IMR-90 (cell line): ENCODE results near the gene TAT. TPM values are rescaled to one million over a fixed set of nuclear protein-coding genes. Genes with fewer than 3 reads are reported as not detected.

Source experiments
- ATAC-seq: fragments of 200-7000 bp; cut with Tn5 transposase; 2 replicates; pipeline ENCODE4 v1.9.1; 2020; ENCODE audit warnings: low read depth, mild to moderate bottlenecking, moderate library complexity
- BruUV-seq: library from RNA; stranded (reverse); fragments of 400-500 nt; replicated peaks from 2 replicates; lab custom pipeline; 2021; lab: Mats Ljungman, UMichigan
- CTCF ChIA-PET: fragments of 300-600 bp; formaldehyde crosslinking; extraction: SDS; loops from one replicate; lab custom pipeline; 2021; ENCODE audit warnings: antibody characterized with exemption; lab: Yijun Ruan, JAX
- POLR2A ChIA-PET: fragments of 300-600 bp; sonication (Branson Sonifier 250); formaldehyde crosslinking; loops from one replicate; lab custom pipeline; 2022; ENCODE audit warnings: antibody characterized with exemption; ENCODE audit not compliant: unreplicated experiment; lab: Charles Lee
- DNase-seq: peaks from one replicate; pipeline ENCODE4 v3.0.0; 2013
- H2AFZ ChIP-seq: replicated peaks from 2 replicates; pipeline ENCODE3; 2013; ENCODE audit warnings: low read length, mild to moderate bottlenecking; ENCODE audit not compliant: poor library complexity
- H2AK5ac ChIP-seq: 2 replicates; pipeline ENCODE4 v1.6.1; 2013; ENCODE audit warnings: low read depth, low read length, inconsistent platforms
- H2AK9ac ChIP-seq: replicated peaks from 2 replicates; pipeline ENCODE3; 2013; ENCODE audit warnings: mild to moderate bottlenecking, low read depth, low read length, moderate library complexity; ENCODE audit not compliant: poor library complexity
- H2BK120ac ChIP-seq: 2 replicates; pipeline ENCODE4 v1.6.1; 2013; ENCODE audit warnings: low read depth, low read length, inconsistent platforms
- H2BK15ac ChIP-seq: 3 replicates; pipeline ENCODE4 v1.6.1; 2013; ENCODE audit warnings: low read depth, low read length, inconsistent platforms
- H2BK20ac ChIP-seq: 2 replicates; pipeline ENCODE4 v1.6.1; 2013; ENCODE audit warnings: low read depth, mild to moderate bottlenecking, inconsistent platforms, low read length, moderate library complexity
- H2BK5ac ChIP-seq: 2 replicates; pipeline ENCODE4 v1.6.1; 2013; ENCODE audit warnings: mild to moderate bottlenecking, low read depth, low read length, inconsistent platforms; ENCODE audit not compliant: poor library complexity, severe bottlenecking
- H3K14ac ChIP-seq: replicated peaks from 2 replicates; pipeline ENCODE4 v1.6.1; 2013; ENCODE audit warnings: low read depth, low read length, inconsistent platforms
- H3K18ac ChIP-seq: 2 replicates; pipeline ENCODE4 v1.6.1; 2013; ENCODE audit warnings: low read depth, low read length, control low read depth
- H3K23ac ChIP-seq: 2 replicates; pipeline ENCODE4 v1.6.1; 2013; ENCODE audit warnings: low read depth, low read length, inconsistent platforms
- H3K27ac ChIP-seq: 2 replicates; pipeline ENCODE4 v1.5.1; 2013; ENCODE audit warnings: mild to moderate bottlenecking, control low read depth, low read length; ENCODE audit not compliant: insufficient read depth
- H3K27me3 ChIP-seq: 2 replicates; pipeline ENCODE4 v1.6.1; 2013; ENCODE audit warnings: low read length; ENCODE audit not compliant: control insufficient read depth, insufficient read depth
- H3K36me3 ChIP-seq: 2 replicates; pipeline ENCODE4 v1.6.1; 2013; ENCODE audit warnings: low read length, mixed read lengths; ENCODE audit not compliant: control insufficient read depth, insufficient read depth
- H3K4ac ChIP-seq: 2 replicates; pipeline ENCODE4 v1.6.1; 2013; ENCODE audit warnings: low read depth, low read length, inconsistent platforms
- H3K4me1 ChIP-seq: 2 replicates; pipeline ENCODE4 v1.6.1; 2013; ENCODE audit warnings: low read length, mixed read lengths; ENCODE audit not compliant: control insufficient read depth, insufficient read depth
- H3K4me2 ChIP-seq: 2 replicates; pipeline ENCODE4 v1.6.1; 2013; ENCODE audit warnings: low read depth, mild to moderate bottlenecking, control low read depth, low read length, moderate library complexity
- H3K4me3 ChIP-seq: 2 replicates; pipeline ENCODE4 v1.5.1; 2013; ENCODE audit warnings: low read depth, mild to moderate bottlenecking, control low read depth, low read length, moderate library complexity; ENCODE audit not compliant: insufficient read depth
- H3K56ac ChIP-seq: 2 replicates; pipeline ENCODE4 v1.6.1; 2013; ENCODE audit warnings: low read length, inconsistent platforms; ENCODE audit not compliant: insufficient read depth; ENCODE audit errors: extremely low read depth
- H3K79me1 ChIP-seq, 2 experiments: 2 replicates each; pipeline ENCODE4 v1.6.1; 2013; ENCODE audit warnings: low read length in 2 of 2, inconsistent platforms in 1 of 2, low read depth in 1 of 2
- H3K9ac ChIP-seq: 2 replicates; pipeline ENCODE4 v1.6.1; 2013; ENCODE audit warnings: low read depth, low read length, control low read depth
- H3K9me1 ChIP-seq: 2 replicates; pipeline ENCODE4 v1.6.1; 2013; ENCODE audit warnings: low read length, inconsistent platforms; ENCODE audit not compliant: insufficient read depth
- H3K9me3 ChIP-seq: 2 replicates; pipeline ENCODE4 v1.6.1; 2013; ENCODE audit warnings: low read length; ENCODE audit not compliant: control insufficient read depth, insufficient read depth
- H4K20me1 ChIP-seq: 2 replicates; pipeline ENCODE4 v1.6.1; 2013; ENCODE audit warnings: low read length, inconsistent platforms; ENCODE audit not compliant: insufficient read depth
- H4K5ac ChIP-seq: 2 replicates; pipeline ENCODE4 v1.6.1; 2013; ENCODE audit warnings: mild to moderate bottlenecking, low read depth, low read length, control low read depth
- H4K8ac ChIP-seq, 2 experiments: 2 replicates each; pipeline ENCODE4 v1.6.1; 2013; ENCODE audit warnings: low read depth in 2 of 2, low read length in 2 of 2, control low read depth in 1 of 2, inconsistent platforms in 1 of 2
- H4K91ac ChIP-seq: 2 replicates; pipeline ENCODE4 v1.6.1; 2013; ENCODE audit warnings: low read depth, low read length, inconsistent platforms; ENCODE audit not compliant: insufficient read depth
- BHLHE40 ChIP-seq: fragments of 150-350 bp; IDR thresholded peaks from 2 replicates; pipeline ENCODE4 v1.6.1; 2016; ENCODE audit warnings: mild to moderate bottlenecking, low read depth, low read length
- CEBPB ChIP-seq: IDR thresholded peaks from 2 replicates; pipeline ENCODE4 v1.6.1; 2012; ENCODE audit warnings: low read depth, low read length, improper control_type of control experiment
- CHD1 ChIP-seq: IDR thresholded peaks from 2 replicates; pipeline ENCODE4 v1.6.1; 2012; ENCODE audit warnings: low read depth, low read length, improper control_type of control experiment
- CTCF ChIP-seq: conservative IDR thresholded peaks from 2 replicates; pipeline ENCODE4 v1.5.1; 2012; ENCODE audit warnings: mild to moderate bottlenecking, low read depth, low read length, improper control_type of control experiment
- ELK1 ChIP-seq: fragments of 150-350 bp; IDR thresholded peaks from 2 replicates; pipeline ENCODE4 v1.6.1; 2016; ENCODE audit warnings: low read depth, mild to moderate bottlenecking, low read length, moderate library complexity, borderline replicate concordance
- FOS ChIP-seq: fragments of 150-350 bp; IDR thresholded peaks from 2 replicates; pipeline ENCODE4 v1.6.1; 2016; ENCODE audit warnings: low read depth, low read length
- MAFK ChIP-seq: IDR thresholded peaks from 2 replicates; pipeline ENCODE4 v1.6.1; 2012; ENCODE audit warnings: low read depth, low read length, improper control_type of control experiment
- MAZ ChIP-seq: IDR thresholded peaks from 2 replicates; pipeline ENCODE4 v1.6.1; 2012; ENCODE audit warnings: low read depth, mild to moderate bottlenecking, low read length, improper control_type of control experiment, moderate library complexity, borderline replicate concordance
- MXI1 ChIP-seq: IDR thresholded peaks from 2 replicates; pipeline ENCODE4 v1.6.1; 2012; ENCODE audit warnings: low read depth, mild to moderate bottlenecking, low read length, moderate library complexity, borderline replicate concordance
- NFE2L2 ChIP-seq: fragments of 150-350 bp; IDR thresholded peaks from 2 replicates; pipeline ENCODE4 v1.6.1; 2016; ENCODE audit warnings: low read depth, mild to moderate bottlenecking, low read length
- POLR2A ChIP-seq: IDR thresholded peaks from 2 replicates; pipeline ENCODE4 v1.6.1; 2012; ENCODE audit warnings: mild to moderate bottlenecking, low read depth, low read length
- RAD21 ChIP-seq: IDR thresholded peaks from 2 replicates; pipeline ENCODE4 v1.6.1; 2012; ENCODE audit warnings: low read length, improper control_type of control experiment
- RCOR1 ChIP-seq: IDR thresholded peaks from 2 replicates; pipeline ENCODE4 v1.6.1; 2012; ENCODE audit warnings: mild to moderate bottlenecking, low read length, improper control_type of control experiment; ENCODE audit not compliant: insufficient replicate concordance
- RFX5 ChIP-seq: IDR thresholded peaks from 2 replicates; pipeline ENCODE4 v1.8.0; 2012; ENCODE audit warnings: low read depth, mild to moderate bottlenecking, low read length, moderate library complexity
- SMC3 ChIP-seq: fragments of 150-350 bp; IDR thresholded peaks from 2 replicates; pipeline ENCODE4 v1.6.1; 2016; ENCODE audit warnings: low read depth, mild to moderate bottlenecking, antibody characterized with exemption, low read length, moderate library complexity
- WGBS, 2 experiments: methylation state at CpG; one replicate each; pipeline versions ENCODE4 v1.1.5 to v1.1.7; 2013; ENCODE audit warnings: missing lambda C conversion rate in 2 of 2; ENCODE audit not compliant: insufficient read length in 1 of 2; ENCODE audit errors: extremely low coverage in 2 of 2; 5-methylcytosine and 5-hydroxymethylcytosine counted together
- dilution Hi-C: fragments of 300-500 bp; cut with HindIII; formaldehyde crosslinking; loops from one replicate; pipeline ENCODE4 v1.14.3; 2018; ENCODE audit warnings: low sequenced_read_pairs; ENCODE audit not compliant: unreplicated experiment
- in situ Hi-C: fragments of 300-500 bp; cut with MboI; formaldehyde crosslinking; loops from 3 replicates; pipeline ENCODE4 v1.14.3; 2019; ENCODE audit warnings: low sequenced_read_pairs, inconsistent platforms, mixed read lengths
- intact Hi-C: fragments of 100-400 bp; cut with micrococcal nuclease; formaldehyde crosslinking; loops from 2 replicates; pipeline ENCODE4 v1.10.0; 2022
- polyA plus RNA-seq, 3 experiments: library from polyadenylated mRNA; depleted of rRNA; stranded (reverse); fragments of >200 nt; gene quantifications; 2 replicates each; pipeline ENCODE4 v1.2.3, GENCODE V29; 2012; ENCODE audit warnings: low replicate concordance in 1 of 3
- total RNA-seq: library from RNA; depleted of rRNA; stranded (reverse); fragments of >200 nt; gene quantifications from 2 replicates; pipeline ENCODE4 v1.2.3, GENCODE V29; 2012
- TF ChIP-seq, protein P1 (sequence below): fragments of 150-350 bp; IDR thresholded peaks from 2 replicates; pipeline ENCODE4 v1.6.1; 2017; ENCODE audit warnings: mild to moderate bottlenecking, antibody characterized with exemption, low read length, low read depth

The TAT gene
- total and polyA plus RNA-seq, 2 of the 4 experiments (the other 2 are of a cell fraction): not detected

- POLR2A ChIA-PET: no interaction called here
These were observed 8.4 kb upstream of the TAT start for GRCh38 chr16:71585318-71585703.

More at GRCh38 chr16:71585318-71585703, 8.4 kb upstream of the TAT start:
- no peaks in the 10 kb centered on the region for H3K9me1 ChIP-seq
- H3K23ac ChIP-seq: no peak overlapping the region
- H2AK5ac ChIP-seq: no peak overlapping the region
- no peak overlapping the region for H3K4me2 ChIP-seq
- peaks cover 3% of the 10 kb centered on the region for H3K27me3 ChIP-seq
- DNase-seq (no peak), ATAC-seq (no peak)
- H3K18ac ChIP-seq: no peak overlapping the region
- in situ Hi-C loops (no loop called here), intact Hi-C loops (no loop called here), dilution Hi-C loops (no loop called here)
- H3K27ac ChIP-seq: no peak overlapping the region
- H2BK15ac ChIP-seq: no peak overlapping the region
- no peak overlapping the region for H3K56ac ChIP-seq
- H3K4me3 ChIP-seq: no peak overlapping the region
- H2BK120ac ChIP-seq: no peak overlapping the region
- H3K4ac ChIP-seq: no peak overlapping the region
- H3K79me1 ChIP-seq: no peaks in the 10 kb centered on the region
- TF ChIP-seq ELK1: no peak
- no peak for TF ChIP-seq MXI1
- no peak for TF ChIP-seq SMC3
- TF ChIP-seq MAFK: no peak
- TF ChIP-seq RFX5: no peak
- TF ChIP-seq NFE2L2: no peak
- TF ChIP-seq FOS: no peak
- TF ChIP-seq BHLHE40: no peak
- TF ChIP-seq RAD21: no peak
- TF ChIP-seq, protein P1, sequence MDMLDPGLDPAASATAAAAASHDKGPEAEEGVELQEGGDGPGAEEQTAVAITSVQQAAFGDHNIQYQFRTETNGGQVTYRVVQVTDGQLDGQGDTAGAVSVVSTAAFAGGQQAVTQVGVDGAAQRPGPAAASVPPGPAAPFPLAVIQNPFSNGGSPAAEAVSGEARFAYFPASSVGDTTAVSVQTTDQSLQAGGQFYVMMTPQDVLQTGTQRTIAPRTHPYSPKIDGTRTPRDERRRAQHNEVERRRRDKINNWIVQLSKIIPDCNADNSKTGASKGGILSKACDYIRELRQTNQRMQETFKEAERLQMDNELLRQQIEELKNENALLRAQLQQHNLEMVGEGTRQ: no peak
- TF ChIP-seq RCOR1: no peak
- TF ChIP-seq POLR2A: no peak
- TF ChIP-seq CTCF: no peak
- TF ChIP-seq CEBPB: no peak
- no peak for TF ChIP-seq MAZ
- TF ChIP-seq CHD1: no peak
- BruUV-seq: no TSS peak
- no peaks in the 10 kb centered on the region for H4K20me1 ChIP-seq
- H2BK5ac ChIP-seq: no peak overlapping the region
- H3K9me3 ChIP-seq: no peaks in the 10 kb centered on the region
- no peak overlapping the region for H4K8ac ChIP-seq
- 35% methylated on average over 2 of the region's 4 CpGs; no CpG with 5 or more reads in 1 of the 2 experiments for WGBS, 2 experiments
- H4K5ac ChIP-seq: no peak overlapping the region
- CTCF ChIA-PET: no interaction called here
- no peak overlapping the region for H4K91ac ChIP-seq
- no peak overlapping the region for H3K9ac ChIP-seq
- no peaks in the 10 kb centered on the region for H3K4me1 ChIP-seq
- H3K36me3 ChIP-seq: no peaks in the 10 kb centered on the region
- H2BK20ac ChIP-seq: no peak overlapping the region
- no peak overlapping the region for H3K14ac ChIP-seq
- no peak overlapping the region for H2AK9ac ChIP-seq
- no peak overlapping the region for H2AFZ ChIP-seq
